HCT116 (cell line): ENCODE data around the gene CERS3. TPM values are rescaled to one million over a fixed set of nuclear protein-coding genes. Genes with fewer than 3 reads are reported as not detected.

Source experiments
- ATAC-seq: fragments of 200-7000 bp; cut with Tn5 transposase; 2 replicates; pipeline ENCODE4 v1.9.1; 2020; ENCODE audit warnings: mild to moderate bottlenecking, moderate library complexity
- BruUV-seq: library from RNA; stranded (reverse); fragments of 400-500 nt; replicated peaks from 2 replicates; lab custom pipeline; 2021; lab: Mats Ljungman, UMichigan
- CTCF ChIA-PET: fragments of 300-600 bp; sonication (Branson Sonifier 250); formaldehyde crosslinking; loops from one replicate; lab custom pipeline; 2021; ENCODE audit warnings: antibody characterized with exemption; lab: Charles Lee
- POLR2A ChIA-PET: fragments of 300-600, 350-600 bp; sonication (Branson Sonifier 250); formaldehyde crosslinking; loops from one replicate; lab custom pipeline; 2021; ENCODE audit warnings: antibody characterized with exemption; lab: Charles Lee
- RAD21 ChIA-PET, 2 experiments: fragments of 300-600 bp; sonication (Branson Sonifier 250); formaldehyde crosslinking; loops; one replicate each; lab custom pipeline; 2023; ENCODE audit warnings: low total read pairs in 2 of 2; ENCODE audit not compliant: uncharacterized antibody in 2 of 2, unreplicated experiment in 2 of 2, low non-redundant PET in 1 of 2; lab: Charles Lee
- DNase-seq: peaks from one replicate; pipeline ENCODE4 v3.0.0-alpha.2; 2010; ENCODE audit warnings: low read depth, low spot score
- H2AFZ ChIP-seq: fragments of 200-600 bp; shearing (Covaris generic), sonication (generic); 2 replicates; pipeline ENCODE4 v1.6.1; 2017; ENCODE audit warnings: low read depth, mixed run types, mixed read lengths, antibody characterized with exemption, low read length; ENCODE audit not compliant: poor library complexity, severe bottlenecking
- H3K27ac ChIP-seq: 2 replicates; pipeline ENCODE4 v1.5.1; 2012; ENCODE audit warnings: low read depth, low read length
- H3K27me3 ChIP-seq: fragments of 200-600 bp; sonication (generic); 2 replicates; pipeline ENCODE4 v1.6.1; 2016; ENCODE audit warnings: mixed run types, low read length, mixed read lengths; ENCODE audit not compliant: insufficient read depth
- H3K36me3 ChIP-seq, 2 experiments: fragments of 200-500 bp in 1 of 2; fragments of 200-600 bp in 1 of 2; sonication (Bioruptor generic) in 1 of 2; sonication (generic) in 1 of 2; 2 replicates each; pipeline versions ENCODE4 v1.5.1 to v1.6.1; 2014 to 2016; ENCODE audit warnings: low read length in 2 of 2, inconsistent platforms in 1 of 2, mixed read lengths in 1 of 2, mixed run types in 1 of 2; ENCODE audit not compliant: insufficient read depth in 2 of 2, control insufficient read depth in 1 of 2
- H3K4me1 ChIP-seq, 2 experiments: fragments of 200-600 bp in 1 of 2; sonication (generic) in 1 of 2; 2 replicates each; pipeline versions ENCODE4 v1.5.1 to v1.6.1; 2012 to 2017; ENCODE audit warnings: low read length in 2 of 2, inconsistent platforms in 1 of 2, mild to moderate bottlenecking in 1 of 2, mixed read lengths in 1 of 2, mixed run types in 1 of 2, moderate library complexity in 1 of 2; ENCODE audit not compliant: insufficient read depth in 2 of 2, control insufficient read depth in 1 of 2
- H3K4me2 ChIP-seq: fragments of 200-600 bp; sonication (generic); 2 replicates; pipeline ENCODE4 v1.6.1; 2017; ENCODE audit warnings: mixed run types, low read length, mixed read lengths
- H3K4me3 ChIP-seq, 2 experiments: fragments of 200-600 bp in 1 of 2; sonication (generic) in 1 of 2; replicated peaks in 1 of 2; 2 replicates each; pipeline ENCODE4 v1.5.1; 2011 to 2016; ENCODE audit warnings: low read length in 2 of 2, control low read depth in 1 of 2, low read depth in 1 of 2, mild to moderate bottlenecking in 1 of 2, mixed read lengths in 1 of 2, mixed run types in 1 of 2
- H3K79me2 ChIP-seq: fragments of 200-600 bp; sonication (generic); 2 replicates; pipeline ENCODE4 v1.6.1; 2017; ENCODE audit warnings: mild to moderate bottlenecking, mixed run types, low read length, moderate library complexity, mixed read lengths; ENCODE audit not compliant: insufficient read depth
- H3K9ac ChIP-seq: fragments of 200-600 bp; sonication (generic); 2 replicates; pipeline ENCODE4 v1.6.1; 2016; ENCODE audit warnings: low read length, mixed read lengths
- H3K9me2 ChIP-seq: fragments of 200-600 bp; sonication (generic), shearing (Covaris generic); 2 replicates; pipeline ENCODE4 v1.6.1; 2017; ENCODE audit warnings: mixed run types, mild to moderate bottlenecking, moderate library complexity; ENCODE audit not compliant: insufficient read depth
- H3K9me3 ChIP-seq, 2 experiments: fragments of 200-500 bp in 1 of 2; fragments of 200-600 bp in 1 of 2; sonication (Bioruptor generic) in 1 of 2; sonication (generic) in 1 of 2; 2 replicates each; pipeline ENCODE4 v1.6.1; 2014 to 2017; ENCODE audit warnings: low read length in 2 of 2, mixed read lengths in 2 of 2, inconsistent platforms in 1 of 2, low read depth in 1 of 2, mild to moderate bottlenecking in 1 of 2, mixed run types in 1 of 2, moderate library complexity in 1 of 2; ENCODE audit not compliant: control insufficient read depth in 1 of 2, insufficient read depth in 1 of 2
- H4K20me1 ChIP-seq: fragments of 200-600 bp; sonication (generic), shearing (Covaris generic); 2 replicates; pipeline ENCODE4 v1.6.1; 2017; ENCODE audit warnings: mixed run types, mild to moderate bottlenecking, moderate library complexity; ENCODE audit not compliant: insufficient read depth
- ATF3 ChIP-seq: IDR thresholded peaks from 2 replicates; pipeline ENCODE4 v1.6.1; 2012
- CBX3 ChIP-seq: IDR thresholded peaks from 2 replicates; pipeline ENCODE4 v1.6.1; 2012; ENCODE audit warnings: low read depth
- CEBPB ChIP-seq: IDR thresholded peaks from 2 replicates; pipeline ENCODE4 v1.6.1; 2012; ENCODE audit warnings: low read depth
- CTCF ChIP-seq, 3 experiments: fragments of 200-600 bp in 1 of 3; sonication (generic) in 1 of 3; IDR thresholded peaks in 2 of 3; conservative IDR thresholded peaks in 1 of 3; 2 replicates each; pipeline ENCODE4 v1.5.1; 2012 to 2017; ENCODE audit warnings: low read depth in 2 of 3, low read length in 2 of 3, antibody characterized with exemption in 1 of 3, borderline replicate concordance in 1 of 3, control low read depth in 1 of 3, mild to moderate bottlenecking in 1 of 3, mixed read lengths in 1 of 3, mixed run types in 1 of 3, moderate library complexity in 1 of 3; ENCODE audit not compliant: insufficient read depth in 1 of 3
- EGR1 ChIP-seq: IDR thresholded peaks from 2 replicates; pipeline ENCODE4 v1.6.1; 2012; ENCODE audit warnings: low read depth
- EZH2 ChIP-seq: fragments of 200-600 bp; sonication (generic); IDR thresholded peaks from 2 replicates; pipeline ENCODE4 v1.6.1; 2017; ENCODE audit warnings: antibody characterized with exemption, mixed run types
- EZH2phosphoT487 ChIP-seq: fragments of 200-600 bp; IDR thresholded peaks from 2 replicates; pipeline ENCODE4 v1.6.1; 2018; ENCODE audit warnings: antibody characterized with exemption, borderline replicate concordance
- FOSL1 ChIP-seq: IDR thresholded peaks from 2 replicates; pipeline ENCODE4 v1.6.1; 2012; ENCODE audit warnings: low read depth
- JUND ChIP-seq: IDR thresholded peaks from 2 replicates; pipeline ENCODE4 v1.6.1; 2012
- MAX ChIP-seq: IDR thresholded peaks from 2 replicates; pipeline ENCODE4 v1.6.1; 2012
- POLR2A ChIP-seq: IDR thresholded peaks from 2 replicates; pipeline ENCODE4 v1.7.0; 2011; ENCODE audit warnings: borderline replicate concordance; ENCODE audit not compliant: insufficient read depth, insufficient read length; ENCODE audit errors: extremely low read depth
- POLR2AphosphoS5 ChIP-seq: IDR thresholded peaks from 2 replicates; pipeline ENCODE4 v1.6.1; 2011; ENCODE audit warnings: mild to moderate bottlenecking, low read depth, low read length, moderate library complexity
- RAD21 ChIP-seq: IDR thresholded peaks from 2 replicates; pipeline ENCODE4 v1.6.1; 2012; ENCODE audit warnings: low read depth, mild to moderate bottlenecking
- SIN3A ChIP-seq: IDR thresholded peaks from 2 replicates; pipeline ENCODE4 v1.6.1; 2012; ENCODE audit warnings: low read depth
- SP1 ChIP-seq: IDR thresholded peaks from 2 replicates; pipeline ENCODE4 v1.6.1; 2012; ENCODE audit warnings: low read depth
- SRF ChIP-seq: IDR thresholded peaks from 2 replicates; pipeline ENCODE4 v1.6.1; 2012; ENCODE audit warnings: low read depth
- TCF7L2 ChIP-seq: IDR thresholded peaks from 2 replicates; pipeline ENCODE4 v1.7.0; 2011; ENCODE audit warnings: borderline replicate concordance, inconsistent platforms; ENCODE audit not compliant: insufficient read depth, insufficient read length; ENCODE audit errors: extremely low read depth
- YY1 ChIP-seq: IDR thresholded peaks from 2 replicates; pipeline ENCODE4 v1.6.1; 2011; ENCODE audit warnings: low read length, low read depth, moderate library complexity, mild to moderate bottlenecking; ENCODE audit not compliant: insufficient replicate concordance; ENCODE audit errors: extremely low read depth
- ZFX ChIP-seq: fragments of 450-650 bp; IDR thresholded peaks from 2 replicates; pipeline ENCODE4 v1.6.1; 2017
- ZNF274 ChIP-seq: fragments of 200-500 bp; sonication (Bioruptor generic); IDR thresholded peaks from 2 replicates; pipeline ENCODE4 v1.6.1; 2014; ENCODE audit warnings: mild to moderate bottlenecking, low read depth, low read length, inconsistent platforms
- intact Hi-C: fragments of 100-400 bp; cut with micrococcal nuclease; formaldehyde crosslinking; loops from 2 replicates; pipeline ENCODE4 v1.10.0; 2022
- total RNA-seq: library from RNA; stranded (reverse); gene quantifications from one replicate; pipeline ENCODE4 v1.2.1, GENCODE V29; 2021; ENCODE audit not compliant: unreplicated experiment

Gene CERS3
- total RNA-seq, 1 experiment from 2014 or later: not detected

- Histone ChIP-seq H3K4me3 (no peak overlapping the region), H3K36me3 (peaks cover 4 to 17% of the 10 kb centered on the region in 2 experiments), H3K27ac (no peak overlapping the region), H3K27me3 (no peaks in the 10 kb centered on the region), H3K9me2 (no peaks in the 10 kb centered on the region), H4K20me1 (no peaks in the 10 kb centered on the region; the same call in 1 of the 2 replicates), H2AFZ (no peak overlapping the region), H3K4me2 (no peak overlapping the region), H3K4me1 (no peaks in the 10 kb centered on the region), H3K9ac (no peak overlapping the region), H3K79me2 (no peaks in the 10 kb centered on the region), H3K9me3 (no peaks in the 10 kb centered on the region)
- POLR2A ChIA-PET: no interaction called here
- DNase-seq (no peak), ATAC-seq (no peak)
- RAD21 ChIA-PET: interaction anchor here in 1 of 2 experiments (0.7 kb wide), 1 partner anchor 221 kb away, joined by 3 read pairs; no protein-coding TSS in a partner anchor
- BruUV-seq: no TSS peak
- CTCF ChIA-PET: interaction anchor here (1.2 kb wide), 1 partner anchor 221 kb away, joined by 3 read pairs; no protein-coding TSS in a partner anchor
- intact Hi-C loops: loop anchor here (10.0 kb wide), 1 partner anchor 646 kb away; no protein-coding TSS in a partner anchor
- TF ChIP-seq FOSL1: no peak
- no peak for TF ChIP-seq CTCF (IDR thresholded peaks at IDR 0.05 in 2 of 3, conservative IDR thresholded peaks at IDR 0.05 in 1 of 3; ENCODE audit: borderline replicate concordance in 1 of 3, insufficient read depth in 1 of 3, low read depth in 2 of 3, low read length in 2 of 3)
- TF ChIP-seq CBX3: no peak
- TF ChIP-seq YY1: no peak
- no peak for TF ChIP-seq ATF3
- TF ChIP-seq MAX: no peak
- no peak for TF ChIP-seq ZFX
- no peak for TF ChIP-seq JUND
- TF ChIP-seq SIN3A: no peak
- TF ChIP-seq POLR2A: no peak
- no peak for TF ChIP-seq TCF7L2
- no peak for TF ChIP-seq CEBPB
- no peak for TF ChIP-seq POLR2AphosphoS5
- no peak for TF ChIP-seq ZNF274
- no peak for TF ChIP-seq SP1
- no peak for TF ChIP-seq EZH2
- no peak for TF ChIP-seq EGR1
- TF ChIP-seq RAD21: no peak
- no peak for TF ChIP-seq SRF
- no peak for TF ChIP-seq EZH2phosphoT487
These were observed 42.1 kb upstream of the CERS3 start for GRCh38 chr15:100570735-100571313.
